HG02642 (cell line): Measurements from ENCODE around the gene USP9X.
"Not testable (repeated sequence)": the region's sequence is repeated elsewhere in the genome, so short reads cannot be mapped to it uniquely, and the experiment has no call there.

ENCODE experiments used
- ATAC-seq: cut with Tn5 transposase; IDR thresholded peaks from one replicate; pipeline ENCODE4 v1.9.1; 2021; ENCODE audit warnings: mild to moderate bottlenecking; ENCODE audit not compliant: unreplicated experiment, poor library complexity

The USP9X gene

DNA sequence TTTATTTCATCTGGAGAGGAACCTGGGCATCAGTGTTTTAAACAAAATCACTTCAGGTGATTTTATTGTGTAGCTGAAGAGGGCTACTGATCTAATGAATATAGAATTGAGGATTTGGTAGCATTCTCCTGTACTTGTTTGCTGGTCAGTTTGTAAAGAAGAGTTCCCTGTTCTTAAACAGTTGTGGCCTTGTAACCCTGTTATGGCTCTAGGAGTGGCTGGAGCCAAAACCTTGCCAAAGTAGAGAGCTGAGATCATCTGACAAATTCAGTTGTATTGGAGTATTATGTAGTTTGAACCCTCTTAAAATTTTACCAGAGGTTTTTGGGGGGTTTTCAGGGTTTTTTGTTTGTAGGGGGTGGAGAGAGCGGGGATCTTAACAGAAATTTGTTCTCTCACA lies 36.5 kb downstream of the USP9X start:
- no peak for ATAC-seq

DNA sequence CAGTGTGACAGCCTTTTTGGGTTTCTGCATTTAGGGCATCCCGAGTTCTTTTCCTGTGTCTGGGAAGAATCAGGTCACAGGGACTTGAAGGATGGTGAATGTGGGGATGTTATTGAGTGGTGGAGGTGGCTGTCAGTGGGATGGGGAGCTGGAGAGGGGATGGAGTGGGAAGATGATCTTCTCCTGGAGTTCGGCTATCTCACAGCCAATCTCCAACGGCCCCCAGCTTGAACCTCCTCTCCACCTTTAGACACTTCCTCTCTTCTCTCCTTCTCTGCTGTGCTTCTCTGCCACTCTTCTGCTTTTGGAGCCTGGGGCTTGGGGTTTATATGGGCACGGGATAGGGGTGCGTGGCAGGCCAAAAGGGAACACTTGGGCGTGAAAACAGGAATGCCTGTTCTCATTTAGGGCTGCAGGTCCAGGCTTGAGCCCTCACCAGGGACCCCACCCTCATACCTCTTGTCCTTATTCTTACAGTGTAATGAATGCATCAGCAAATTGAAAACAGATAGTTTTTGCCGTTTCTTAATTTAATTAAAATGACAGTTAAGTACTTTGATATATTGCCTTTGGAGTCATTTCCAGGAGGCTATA lies 37.5 kb downstream of the USP9X start:
- ATAC-seq, result no peak

DNA sequence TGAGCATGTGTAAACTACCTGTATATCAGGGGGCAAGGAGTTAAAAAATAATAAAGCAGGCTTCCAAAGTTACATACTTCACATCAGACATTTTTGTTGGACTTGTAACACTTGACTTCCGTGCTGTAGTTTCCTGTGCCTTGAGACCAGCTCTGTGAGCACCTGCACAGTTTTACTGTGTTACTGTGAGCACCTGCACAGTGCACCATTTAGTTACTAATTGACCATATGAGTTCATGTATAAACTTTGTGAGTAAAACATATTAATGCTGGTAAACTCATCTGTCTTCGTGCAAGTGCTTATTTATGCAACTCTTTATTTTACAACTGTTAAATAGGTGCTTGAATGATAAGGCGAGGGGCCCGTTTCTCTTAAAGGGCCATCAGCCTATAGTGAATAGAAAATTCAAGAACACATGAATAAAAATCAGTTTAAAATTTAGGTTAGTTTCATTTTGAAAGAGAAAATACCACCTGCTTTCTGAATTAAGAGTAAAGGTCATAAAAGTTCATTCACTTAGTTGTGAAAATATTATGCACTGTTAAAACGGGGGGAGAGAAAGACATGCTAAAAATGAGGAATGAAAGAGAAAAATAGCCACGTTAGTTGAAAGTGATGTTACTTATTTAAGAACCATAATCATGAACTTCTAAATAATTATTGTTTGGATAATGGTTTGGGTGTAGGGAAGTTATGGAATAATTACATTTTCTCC lies 42.4 kb downstream of the USP9X start:
- no peak for ATAC-seq

DNA sequence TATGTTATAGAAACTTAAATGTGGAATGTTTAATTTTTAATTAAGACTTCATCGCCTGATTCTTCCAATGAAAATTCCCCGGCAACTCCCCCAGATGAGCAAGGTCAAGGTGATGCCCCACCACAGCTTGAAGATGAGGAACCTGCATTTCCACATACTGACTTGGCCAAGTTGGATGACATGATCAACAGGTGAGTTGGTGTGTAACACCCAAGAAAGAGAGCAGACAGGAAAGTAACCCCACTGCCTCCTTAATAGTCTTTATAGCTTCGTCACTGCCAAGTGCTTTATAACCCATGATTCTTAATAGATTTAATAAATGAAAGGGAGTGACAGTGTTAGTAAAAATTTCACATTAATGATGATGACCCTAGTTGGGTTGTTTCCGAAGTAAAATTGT lies 43.7 kb downstream of the USP9X start:
- no peak for ATAC-seq

DNA sequence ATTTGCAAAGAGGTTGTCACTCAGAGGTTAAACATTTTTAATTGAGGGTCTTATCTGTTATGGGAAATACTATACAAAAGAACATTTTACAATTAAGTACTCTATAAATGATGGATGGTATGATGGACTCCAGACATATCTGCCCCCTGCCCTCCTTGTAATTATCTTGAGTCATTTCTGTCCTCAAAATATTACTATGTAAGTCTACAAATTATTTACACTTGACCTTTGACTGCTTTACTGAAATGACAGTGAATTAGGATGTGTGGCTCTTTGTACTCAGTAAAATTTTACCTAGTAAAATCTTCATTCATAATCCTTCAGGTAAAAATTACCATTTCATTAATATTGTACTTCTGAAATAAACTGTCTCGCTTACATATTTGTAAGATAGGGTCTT lies 46.5 kb downstream of the USP9X start:
- ATAC-seq, result no peak

DNA sequence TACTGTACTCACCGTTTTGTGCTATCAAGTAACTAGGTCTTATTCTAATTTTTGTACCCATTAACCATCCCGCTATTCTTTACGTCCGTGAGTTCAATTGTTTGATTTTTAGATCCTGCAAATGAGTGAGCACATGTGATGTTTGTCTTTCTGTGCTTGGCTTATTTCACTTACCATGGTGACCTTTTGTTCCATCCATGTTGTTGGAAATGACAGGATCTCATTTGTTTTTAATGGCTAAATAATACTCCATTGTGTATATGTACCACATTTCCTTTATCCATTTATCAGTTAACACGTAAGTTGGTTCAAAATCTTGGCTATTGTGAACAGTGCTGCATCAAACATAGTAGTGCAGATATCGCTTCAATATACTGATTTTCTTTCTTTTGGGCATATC lies 48.3 kb downstream of the USP9X start:
- no peak for ATAC-seq

DNA sequence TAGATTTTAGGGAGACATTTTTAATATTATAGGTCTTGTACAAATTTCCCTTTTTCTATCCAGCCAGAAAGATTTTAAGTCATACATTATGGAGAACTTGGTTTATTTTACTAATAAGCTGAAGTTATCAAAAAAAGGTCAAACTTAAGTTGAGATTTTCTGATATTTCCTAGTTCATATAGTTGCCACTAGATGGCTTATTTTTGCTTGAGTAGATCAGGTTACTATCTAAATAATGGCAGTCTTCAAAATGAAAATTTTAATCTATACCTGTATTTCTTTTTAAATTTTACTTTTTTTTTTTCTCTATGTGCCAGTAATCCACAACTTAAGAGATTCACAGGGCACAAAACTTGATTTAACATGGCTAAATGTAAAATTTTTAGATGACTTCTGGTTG lies 52.3 kb downstream of the USP9X start:
- no peak for ATAC-seq

DNA sequence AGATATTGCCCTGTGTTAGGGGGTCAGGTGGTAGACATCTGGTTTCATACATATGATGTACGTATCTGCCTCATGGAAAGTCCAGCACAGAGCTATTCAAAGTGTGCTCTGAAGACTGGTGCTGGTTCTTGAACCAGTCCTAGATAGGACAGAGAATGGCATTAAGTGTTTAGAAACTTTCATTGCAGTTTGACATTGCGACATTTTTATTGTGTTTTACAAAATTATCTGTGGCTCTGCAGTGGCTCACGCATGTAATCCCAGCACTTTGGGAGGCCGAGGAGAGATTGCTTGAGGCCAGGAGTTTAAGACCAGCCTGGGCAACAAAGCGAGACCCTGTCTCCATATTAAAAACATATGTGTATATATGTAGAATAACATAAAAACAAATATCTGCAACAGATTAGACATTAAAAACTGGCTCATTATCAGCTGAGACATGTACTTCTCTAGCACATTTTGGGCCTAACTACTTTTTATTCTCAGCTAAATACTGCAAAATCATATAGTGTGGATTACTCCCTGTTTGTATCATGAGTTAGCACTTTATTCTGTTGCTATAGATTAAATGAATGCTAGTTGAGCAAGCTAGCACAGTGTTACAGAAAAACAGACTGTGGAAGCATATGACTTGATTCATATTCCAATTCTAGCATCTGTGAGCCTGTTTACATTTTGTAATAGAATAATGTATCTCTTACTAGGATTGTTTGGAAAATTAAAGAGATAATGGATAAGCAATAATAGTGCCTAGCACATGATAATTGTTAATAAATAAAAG lies 57.1 kb downstream of the USP9X start:
- no peak for ATAC-seq

DNA sequence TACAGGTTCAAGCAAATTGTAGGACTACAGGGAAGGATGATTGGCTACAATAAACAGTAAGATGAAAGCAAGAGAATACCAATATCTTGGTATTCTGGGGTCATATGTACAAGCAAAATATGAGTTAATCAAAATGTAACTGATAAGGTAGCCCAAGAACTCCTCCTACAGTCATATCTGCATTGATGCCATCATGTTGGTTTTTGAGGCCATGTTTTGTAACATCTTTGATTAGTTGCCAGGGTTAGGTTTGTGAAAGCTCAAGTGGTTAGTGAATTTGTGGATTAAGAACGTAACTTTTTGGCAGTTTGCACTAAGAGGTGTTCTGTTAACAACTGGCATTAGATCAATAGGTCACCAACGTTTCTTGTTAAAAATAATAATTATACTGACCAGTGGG lies 59.6 kb downstream of the USP9X start:
- ATAC-seq, result no peak

DNA sequence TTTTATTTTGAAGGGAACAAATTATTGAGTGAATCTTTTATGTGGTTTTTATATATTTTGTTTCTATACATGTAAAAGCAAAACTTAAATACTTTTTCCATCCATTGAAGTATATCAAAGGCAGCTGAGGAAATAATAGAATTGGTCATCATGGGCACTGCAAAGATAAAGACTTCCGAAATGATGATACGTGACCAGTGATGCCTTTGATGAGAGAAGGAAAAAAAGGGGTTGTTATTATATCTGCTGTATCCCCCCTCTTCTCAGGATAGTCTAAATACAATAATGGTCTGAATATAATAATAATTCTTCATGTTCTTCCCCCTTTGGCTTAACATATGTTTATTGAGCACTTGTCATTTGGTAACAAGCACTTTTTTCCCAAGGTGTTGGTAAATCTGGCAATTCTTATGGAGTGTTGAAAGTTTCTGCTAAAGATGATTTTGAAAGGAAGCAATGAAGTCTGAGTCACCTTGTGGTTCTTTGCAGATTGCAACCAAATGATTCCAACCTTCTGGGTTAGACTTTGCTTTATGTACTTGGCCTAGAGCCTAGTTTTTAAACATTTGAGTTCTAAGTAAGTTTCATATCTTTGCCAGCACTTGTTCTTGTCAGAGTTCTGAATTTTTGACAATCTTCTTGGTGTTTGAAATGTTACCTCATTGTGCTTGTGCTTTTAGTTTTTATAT lies 60.8 kb downstream of the USP9X start:
- no peak for ATAC-seq

DNA sequence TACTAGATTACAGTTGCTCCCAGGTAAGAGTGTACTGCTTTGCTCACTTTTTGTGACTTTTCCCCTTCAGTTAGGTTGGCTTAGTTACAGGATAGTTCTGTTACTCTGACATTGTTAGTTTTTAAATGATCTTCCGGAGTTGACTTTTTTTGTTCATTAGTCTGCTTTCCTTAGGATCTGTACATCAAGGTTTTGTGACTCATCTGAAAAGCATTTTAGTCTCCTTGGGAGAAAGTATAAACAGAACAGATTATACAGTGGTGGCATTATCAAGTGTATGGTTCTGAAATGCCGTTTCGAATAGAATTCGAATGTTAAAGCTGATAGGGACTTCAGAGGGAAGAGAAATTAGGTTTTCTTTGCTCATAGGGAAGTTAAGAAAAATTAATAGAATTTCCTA lies 63.3 kb downstream of the USP9X start:
- no peak for ATAC-seq

DNA sequence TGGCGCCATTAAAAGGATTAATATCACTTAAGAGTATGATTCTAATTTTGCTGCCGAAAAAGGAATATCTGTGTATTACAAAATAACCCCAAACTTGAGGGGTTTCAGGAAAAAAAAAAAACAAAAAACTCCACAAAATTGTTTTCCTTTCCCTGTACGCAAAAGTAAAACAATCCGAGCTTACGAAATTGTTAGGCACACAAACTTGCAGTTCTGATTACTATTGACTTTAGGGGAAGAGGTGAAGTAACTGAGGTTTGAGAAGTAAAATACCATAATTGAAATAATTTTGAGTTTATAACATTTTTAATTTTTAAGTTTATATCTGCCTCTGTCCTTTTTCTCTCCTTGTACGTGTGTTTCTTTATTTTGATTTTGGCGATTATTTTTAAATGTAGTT lies 64.8 kb downstream of the USP9X start:
- no peak for ATAC-seq

DNA sequence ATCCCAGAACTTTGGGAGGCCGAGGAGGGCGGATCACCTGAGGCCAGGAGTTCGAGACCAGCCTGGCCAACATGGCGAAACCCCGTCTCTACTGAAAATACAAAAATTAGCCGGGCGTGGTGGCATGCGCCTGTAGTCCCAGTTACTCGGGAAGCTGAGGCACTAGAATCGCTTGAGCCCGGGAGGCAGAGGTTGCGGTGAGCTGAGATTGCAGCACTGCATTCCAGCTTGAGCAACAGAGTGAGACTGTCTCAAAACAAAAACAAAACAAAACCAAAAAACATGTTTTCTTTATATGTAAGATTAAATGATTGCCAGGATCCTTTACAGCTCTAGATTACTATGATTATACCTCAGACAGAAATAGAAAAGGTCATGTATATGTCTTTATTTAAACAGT lies 66.5 kb downstream of the USP9X start:
- not testable (repeated sequence) for ATAC-seq

DNA sequence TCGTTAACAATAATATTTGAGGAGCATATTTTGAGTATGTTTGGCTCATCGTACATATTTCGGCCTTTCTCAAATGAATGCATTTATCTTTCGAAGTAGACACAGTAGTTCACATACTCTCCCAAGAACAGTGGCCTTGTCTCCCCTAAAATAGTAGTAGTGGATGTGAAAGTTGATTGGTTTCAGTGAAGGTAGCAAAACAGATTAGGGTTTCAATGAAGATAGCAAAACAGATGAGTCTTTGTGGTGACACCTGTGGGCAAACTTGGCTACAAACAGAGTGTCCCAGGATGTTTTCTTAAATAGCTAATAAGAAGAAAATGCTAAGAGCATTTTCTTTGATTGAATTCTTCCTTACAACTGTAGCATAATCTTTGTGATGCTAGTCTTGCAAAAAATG lies 67.0 kb downstream of the USP9X start:
- no peak for ATAC-seq

DNA sequence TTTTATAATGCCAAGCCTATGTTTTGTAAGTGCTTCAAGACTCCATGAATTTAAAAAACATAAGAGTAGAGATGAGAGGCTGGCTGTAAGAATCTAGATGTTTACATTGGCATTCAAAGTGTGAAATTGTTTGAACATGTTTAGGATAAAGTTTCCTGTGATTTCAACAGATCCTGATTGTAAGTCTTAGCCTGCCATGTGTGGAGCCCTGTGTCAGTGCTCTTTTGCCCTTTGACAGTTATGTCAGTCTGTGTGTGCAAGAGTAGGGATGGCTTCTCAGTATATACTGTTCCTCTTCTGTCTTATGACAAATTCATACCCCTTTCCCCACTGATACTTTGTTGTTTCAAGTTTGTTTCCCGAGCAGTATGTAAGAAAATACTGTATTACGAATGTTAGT lies 68.2 kb downstream of the USP9X start:
- no peak for ATAC-seq

DNA sequence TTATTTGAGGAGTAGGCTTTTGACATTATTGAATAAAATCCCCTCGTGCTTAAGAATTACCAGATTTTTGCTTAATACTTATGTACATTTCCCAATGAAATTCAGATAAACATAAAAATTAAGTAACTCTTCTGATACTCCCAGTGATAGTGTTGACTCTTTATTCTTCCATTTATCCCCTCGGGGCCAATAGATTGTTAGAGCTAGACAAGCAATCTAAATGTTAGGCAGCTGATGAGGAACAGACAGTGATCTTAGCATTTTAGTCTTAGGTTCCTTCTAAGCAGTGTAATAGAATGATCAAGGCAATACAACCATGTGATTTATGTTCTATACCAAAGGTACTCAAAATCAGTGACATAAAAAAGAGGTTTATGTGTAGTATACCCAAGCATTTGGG lies 68.7 kb downstream of the USP9X start:
- no peak for ATAC-seq

DNA sequence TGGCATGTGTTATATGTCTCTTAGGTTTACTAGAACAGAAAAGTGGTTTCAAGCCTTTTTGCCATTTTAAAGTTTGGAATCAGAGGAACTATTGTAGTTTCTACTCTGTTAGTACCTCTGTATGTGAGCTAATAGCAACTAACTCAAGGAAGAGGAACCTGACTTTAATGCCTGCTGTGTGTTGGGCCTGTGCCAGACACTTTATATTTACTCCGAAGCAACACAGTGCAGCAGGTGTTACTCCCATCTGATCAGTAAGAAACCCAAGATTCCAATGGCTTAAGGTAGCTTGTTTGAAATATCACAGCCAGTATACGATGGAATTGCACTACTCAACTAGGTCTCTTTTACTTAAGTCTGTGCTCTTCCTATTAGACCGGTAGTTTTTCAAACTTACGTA lies 79.2 kb downstream of the USP9X start:
- no peak for ATAC-seq

DNA sequence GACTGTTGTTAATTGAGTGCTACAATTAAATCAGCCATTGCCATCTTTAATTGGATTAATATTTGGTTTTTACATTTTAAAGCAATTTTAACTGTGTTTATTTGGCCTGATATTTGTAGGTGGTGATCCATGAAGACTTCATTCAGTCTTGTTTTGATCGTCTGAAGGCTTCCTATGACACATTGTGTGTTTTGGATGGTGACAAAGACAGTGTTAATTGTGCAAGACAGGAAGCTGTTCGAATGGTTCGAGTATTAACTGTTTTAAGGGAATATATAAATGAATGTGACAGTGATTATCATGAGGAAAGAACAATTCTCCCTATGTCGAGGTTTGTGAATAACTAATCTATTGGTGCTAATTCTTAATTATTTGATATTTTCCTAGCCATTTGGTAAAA lies 82.6 kb downstream of the USP9X start:
- no peak for ATAC-seq

DNA sequence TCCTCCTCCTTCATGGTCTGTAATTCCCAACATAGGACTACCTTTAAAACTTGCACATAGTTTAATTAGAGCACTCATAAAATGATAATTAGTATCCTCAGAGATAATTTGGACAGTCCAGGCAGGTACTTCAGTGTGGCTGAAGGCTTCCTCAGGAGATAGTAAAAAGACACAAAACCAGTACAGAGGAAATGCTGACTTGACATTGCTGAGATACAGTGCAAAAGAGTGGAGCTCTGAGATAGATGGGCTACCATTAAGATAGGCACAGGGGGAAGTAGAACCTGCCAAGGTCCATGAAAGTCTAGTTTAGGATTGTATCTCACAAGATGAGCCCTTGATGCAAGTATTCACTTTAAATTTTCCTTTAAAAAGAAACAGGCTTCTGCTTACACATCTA lies 91.0 kb downstream of the USP9X start:
- ATAC-seq, result no peak

DNA sequence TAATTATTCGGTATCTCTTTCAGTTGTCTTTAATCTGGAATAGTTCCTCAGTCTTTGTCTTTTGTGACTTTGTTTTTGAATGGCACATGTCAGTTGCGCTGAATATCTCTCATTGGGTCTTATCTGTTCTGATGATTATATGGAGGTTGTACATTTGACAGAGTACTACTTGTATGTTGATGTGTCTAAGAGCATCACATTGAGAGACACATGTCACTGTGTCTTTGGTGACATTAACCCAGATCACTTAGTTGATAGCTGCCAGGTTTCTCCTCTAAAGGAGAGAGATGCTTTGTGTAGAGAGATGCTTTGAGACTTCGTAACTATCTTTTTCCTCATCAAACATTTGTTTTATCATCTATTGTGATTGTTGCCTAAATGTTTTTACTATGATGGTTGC lies 92.1 kb downstream of the USP9X start:
- no peak for ATAC-seq

DNA sequence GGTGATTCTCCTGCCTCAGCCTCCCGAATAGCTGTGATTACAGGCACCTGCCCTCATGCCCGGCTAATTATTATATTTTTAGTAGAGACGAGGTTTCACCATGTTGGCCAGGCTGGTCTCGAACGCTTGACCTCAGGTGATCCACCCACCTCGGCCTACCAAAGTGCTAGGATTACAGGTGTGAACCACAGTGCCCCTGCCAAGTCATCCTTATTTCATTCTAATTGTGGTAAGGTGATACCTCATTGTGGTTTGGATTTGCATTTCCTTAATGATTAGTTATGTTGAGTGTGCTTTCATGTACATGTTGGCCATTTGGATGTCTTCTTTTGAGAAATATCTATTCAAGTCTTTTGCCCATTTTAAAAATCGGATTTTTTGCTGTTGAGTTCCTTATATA lies 93.0 kb downstream of the USP9X start:
- no peak for ATAC-seq
